OCI-LY1 (cell line): ENCODE data around the gene USH2A.

Experiments used
- H2AFZ ChIP-seq: fragments of 200-600 bp; sonication (generic), shearing (Covaris generic); 2 replicates; pipeline ENCODE4 v1.6.0; 2014; ENCODE audit warnings: antibody characterized with exemption, mild to moderate bottlenecking, low read length
- H3F3A ChIP-seq: fragments of 200-600 bp; sonication (generic), shearing (Covaris generic); 2 replicates; pipeline ENCODE4 v1.6.0; 2014; ENCODE audit warnings: mild to moderate bottlenecking, antibody characterized with exemption, low read length, moderate library complexity; ENCODE audit not compliant: insufficient read depth
- H3K27ac ChIP-seq: fragments of 200-600 bp; sonication (generic); 2 replicates; pipeline ENCODE4 v1.5.1; 2014; ENCODE audit warnings: low read length, mixed run types, mild to moderate bottlenecking, low read depth; ENCODE audit not compliant: poor library complexity, severe bottlenecking
- H3K27me3 ChIP-seq: fragments of 200-600 bp; sonication (generic); 2 replicates; pipeline ENCODE4 v1.6.0; 2014; ENCODE audit warnings: antibody characterized with exemption, mild to moderate bottlenecking, low read length, moderate library complexity; ENCODE audit not compliant: insufficient read depth
- H3K36me3 ChIP-seq: fragments of 200-600 bp; sonication (generic); 2 replicates; pipeline ENCODE4 v1.6.1; 2014; ENCODE audit warnings: mild to moderate bottlenecking, antibody characterized with exemption, low read length, moderate library complexity, mixed read lengths; ENCODE audit not compliant: insufficient read depth
- H3K4me1 ChIP-seq: fragments of 200-600 bp; sonication (generic); 2 replicates; pipeline ENCODE4 v1.5.1; 2014; ENCODE audit warnings: mild to moderate bottlenecking, low read length, moderate library complexity; ENCODE audit not compliant: insufficient read depth, severe bottlenecking
- H3K4me2 ChIP-seq: fragments of 200-600 bp; sonication (generic), shearing (Covaris generic); 2 replicates; pipeline ENCODE4 v1.6.1; 2014; ENCODE audit warnings: low read length
- H3K4me3 ChIP-seq: fragments of 200-600 bp; sonication (generic); 2 replicates; pipeline ENCODE4 v1.5.1; 2014; ENCODE audit warnings: low read length, low read depth, mild to moderate bottlenecking, mixed read lengths; ENCODE audit not compliant: poor library complexity, severe bottlenecking
- H3K79me2 ChIP-seq: fragments of 200-600 bp; shearing (Covaris generic); 2 replicates; pipeline ENCODE4 v1.6.1; 2016; ENCODE audit warnings: mixed run types, low read length, mixed read lengths; ENCODE audit not compliant: insufficient read depth
- H3K9ac ChIP-seq: fragments of 200-600 bp; sonication (generic), shearing (Covaris generic); 2 replicates; pipeline ENCODE4 v1.6.1; 2014; ENCODE audit warnings: mild to moderate bottlenecking, low read length, mixed read lengths
- H3K9me2 ChIP-seq: fragments of 200-600 bp; sonication (generic), shearing (Covaris generic); 2 replicates; pipeline ENCODE4 v1.6.1; 2014; ENCODE audit warnings: low read depth, mild to moderate bottlenecking, low read length, mixed read lengths
- H3K9me3 ChIP-seq: fragments of 200-600 bp; shearing (Covaris generic); 2 replicates; pipeline ENCODE4 v1.6.1; 2014; ENCODE audit warnings: low read length, mixed read lengths
- H4K20me1 ChIP-seq: fragments of 200-600 bp; sonication (generic), shearing (Covaris generic); 2 replicates; pipeline ENCODE4 v1.6.0; 2016; ENCODE audit warnings: mild to moderate bottlenecking, low read length; ENCODE audit not compliant: insufficient read depth
- EZH2 ChIP-seq: fragments of 200-600 bp; sonication (generic), shearing (Covaris generic); IDR thresholded peaks from 2 replicates; pipeline ENCODE4 v1.8.0; 2017; ENCODE audit warnings: borderline replicate concordance, mixed run types, mild to moderate bottlenecking, antibody characterized with exemption, low read length, moderate library complexity, mixed read lengths
- TF ChIP-seq, protein P1 (sequence below): fragments of 200-600 bp; sonication (generic), shearing (Covaris generic); IDR thresholded peaks from 2 replicates; pipeline ENCODE4 v1.5.1; 2017; ENCODE audit warnings: mild to moderate bottlenecking, antibody characterized with exemption, low read length, moderate library complexity, mixed read lengths

Gene USH2A

DNA sequence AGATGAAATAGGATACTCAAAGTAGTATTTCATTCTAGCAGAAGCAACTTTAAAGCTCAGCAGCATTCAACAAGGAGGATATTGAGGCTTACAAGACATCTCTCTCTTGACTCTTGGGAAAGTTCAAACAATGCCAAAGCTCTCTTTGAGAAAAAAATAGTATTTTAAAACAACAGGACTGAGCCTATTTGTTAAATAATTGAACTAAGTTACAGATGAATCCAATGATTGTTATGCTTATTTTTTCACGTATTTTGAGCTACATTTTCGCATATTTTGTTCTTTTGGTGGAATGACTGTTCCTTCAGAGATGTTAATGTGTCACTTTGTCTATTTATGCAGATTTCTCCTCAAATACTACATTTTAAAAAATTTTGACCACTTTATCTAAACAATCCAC is 655.5 kb downstream of the USH2A start:
- Histone ChIP-seq H3K9ac (no peak overlapping the region), H3K9me2 (no peaks in the 10 kb centered on the region), H3K27me3 (no peaks in the 10 kb centered on the region), H3K9me3 (no peaks in the 10 kb centered on the region), H3F3A (no peaks in the 10 kb centered on the region), H3K4me3 (no peak overlapping the region), H4K20me1 (no peaks in the 10 kb centered on the region), H3K79me2 (no peaks in the 10 kb centered on the region), H3K36me3 (no peaks in the 10 kb centered on the region), H3K27ac (no peak overlapping the region), H3K4me2 (no peak overlapping the region), H3K4me1 (no peaks in the 10 kb centered on the region), H2AFZ (no peak overlapping the region)
- no peak for TF ChIP-seq EZH2
- TF ChIP-seq, protein P1, sequence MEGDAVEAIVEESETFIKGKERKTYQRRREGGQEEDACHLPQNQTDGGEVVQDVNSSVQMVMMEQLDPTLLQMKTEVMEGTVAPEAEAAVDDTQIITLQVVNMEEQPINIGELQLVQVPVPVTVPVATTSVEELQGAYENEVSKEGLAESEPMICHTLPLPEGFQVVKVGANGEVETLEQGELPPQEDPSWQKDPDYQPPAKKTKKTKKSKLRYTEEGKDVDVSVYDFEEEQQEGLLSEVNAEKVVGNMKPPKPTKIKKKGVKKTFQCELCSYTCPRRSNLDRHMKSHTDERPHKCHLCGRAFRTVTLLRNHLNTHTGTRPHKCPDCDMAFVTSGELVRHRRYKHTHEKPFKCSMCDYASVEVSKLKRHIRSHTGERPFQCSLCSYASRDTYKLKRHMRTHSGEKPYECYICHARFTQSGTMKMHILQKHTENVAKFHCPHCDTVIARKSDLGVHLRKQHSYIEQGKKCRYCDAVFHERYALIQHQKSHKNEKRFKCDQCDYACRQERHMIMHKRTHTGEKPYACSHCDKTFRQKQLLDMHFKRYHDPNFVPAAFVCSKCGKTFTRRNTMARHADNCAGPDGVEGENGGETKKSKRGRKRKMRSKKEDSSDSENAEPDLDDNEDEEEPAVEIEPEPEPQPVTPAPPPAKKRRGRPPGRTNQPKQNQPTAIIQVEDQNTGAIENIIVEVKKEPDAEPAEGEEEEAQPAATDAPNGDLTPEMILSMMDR, result no peak

DNA sequence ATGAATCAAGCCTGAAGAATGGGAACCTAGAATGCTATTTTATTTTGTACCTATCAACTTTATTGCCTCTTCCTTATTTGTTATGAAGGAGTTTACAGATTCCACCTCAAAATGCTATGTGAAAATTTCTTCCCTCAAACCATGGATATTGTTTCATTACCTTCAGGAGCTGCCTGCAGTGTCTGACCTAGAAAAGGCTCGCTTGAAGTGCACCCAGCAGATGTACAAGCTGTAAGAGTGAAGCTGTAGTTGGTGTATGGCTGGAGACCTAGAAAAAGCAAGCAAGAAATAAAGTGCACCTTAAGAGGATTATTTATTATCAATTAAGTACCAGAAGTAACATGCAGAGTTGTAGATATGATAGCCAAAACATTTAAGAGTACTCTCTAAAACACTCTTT is 656.7 kb downstream of the USH2A start:
- Histone ChIP-seq H3K9ac (no peak overlapping the region), H3K27ac (no peak overlapping the region), H3K27me3 (no peaks in the 10 kb centered on the region), H3K4me2 (no peak overlapping the region), H3F3A (no peaks in the 10 kb centered on the region), H2AFZ (no peak overlapping the region), H3K4me1 (no peaks in the 10 kb centered on the region), H4K20me1 (no peaks in the 10 kb centered on the region), H3K36me3 (no peaks in the 10 kb centered on the region), H3K9me3 (no peaks in the 10 kb centered on the region), H3K9me2 (no peaks in the 10 kb centered on the region), H3K4me3 (no peak overlapping the region), H3K79me2 (no peaks in the 10 kb centered on the region)
- no peak for TF ChIP-seq EZH2
- TF ChIP-seq, protein P1, result no peak

DNA sequence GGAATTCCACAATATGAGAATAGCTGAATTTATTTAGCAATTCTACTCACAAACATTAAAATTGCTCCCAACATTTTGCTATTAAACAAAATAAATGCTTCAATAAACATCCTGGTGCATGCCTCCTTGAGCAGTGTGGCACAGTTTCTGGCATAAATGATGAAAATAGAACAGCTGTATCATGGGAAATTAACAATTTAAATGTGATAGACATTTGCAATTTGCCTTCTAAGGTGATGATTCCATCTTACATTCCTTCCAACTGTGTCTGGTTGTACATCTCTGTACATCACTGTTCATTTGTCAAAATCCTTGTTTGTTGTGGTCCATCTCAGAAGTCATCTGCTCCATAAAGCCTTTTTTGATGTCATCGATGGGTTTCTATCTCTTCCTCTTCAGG is 657.4 kb downstream of the USH2A start:
- no peak overlapping the region for H3K4me2 ChIP-seq
- H3K9ac ChIP-seq, result no peak overlapping the region
- no peaks in the 10 kb centered on the region for H3F3A ChIP-seq
- no peaks in the 10 kb centered on the region for H3K79me2 ChIP-seq
- H3K9me3 ChIP-seq, result no peaks in the 10 kb centered on the region
- H2AFZ ChIP-seq, result no peak overlapping the region
- H3K36me3 ChIP-seq, result no peaks in the 10 kb centered on the region
- no peak overlapping the region for H3K27ac ChIP-seq
- H4K20me1 ChIP-seq, result no peaks in the 10 kb centered on the region
- no peaks in the 10 kb centered on the region for H3K9me2 ChIP-seq
- no peaks in the 10 kb centered on the region for H3K27me3 ChIP-seq
- no peak overlapping the region for H3K4me3 ChIP-seq
- H3K4me1 ChIP-seq, result no peaks in the 10 kb centered on the region
- TF ChIP-seq, protein P1, result no peak
- TF ChIP-seq EZH2, result no peak
